GM18511 (cell line): ENCODE measurements around the gene BTBD9.

Experiments
- ATAC-seq: cut with Tn5 transposase; IDR thresholded peaks from one replicate; pipeline ENCODE4 v1.9.1; 2021; ENCODE audit warnings: mild to moderate bottlenecking, moderate library complexity; ENCODE audit not compliant: unreplicated experiment

BTBD9 gene

DNA sequence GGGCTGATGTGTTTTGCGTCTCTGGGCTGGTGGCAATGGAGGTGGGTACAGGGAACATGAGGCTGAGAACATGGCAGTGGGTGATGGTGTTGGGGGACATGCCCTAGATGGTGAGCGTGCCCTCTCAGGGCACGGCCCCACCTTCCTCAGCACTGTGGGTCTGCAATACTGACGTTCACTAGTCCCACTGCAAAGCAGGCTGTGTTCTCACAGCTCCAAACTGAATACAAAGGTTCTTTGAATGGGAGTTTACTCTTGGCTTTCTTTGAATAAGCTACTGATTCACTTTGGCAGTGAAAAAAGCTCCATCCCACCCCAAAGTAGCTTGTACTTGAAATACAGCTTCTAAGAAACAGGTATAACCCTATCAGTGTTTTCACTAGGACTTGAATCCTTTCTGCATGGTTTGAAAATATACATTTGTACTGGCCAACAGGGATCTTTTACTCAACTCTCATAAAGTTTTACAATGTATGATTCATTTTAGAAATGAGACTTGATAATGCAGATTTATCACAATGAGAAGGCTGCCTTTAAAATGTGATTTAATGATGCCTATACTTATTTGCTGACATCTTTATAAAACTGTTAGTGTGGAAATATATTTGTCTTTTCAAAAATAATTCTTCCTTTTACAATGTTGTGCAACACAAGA lies 419.5 kb downstream of the BTBD9 start:
- no peak for ATAC-seq

DNA sequence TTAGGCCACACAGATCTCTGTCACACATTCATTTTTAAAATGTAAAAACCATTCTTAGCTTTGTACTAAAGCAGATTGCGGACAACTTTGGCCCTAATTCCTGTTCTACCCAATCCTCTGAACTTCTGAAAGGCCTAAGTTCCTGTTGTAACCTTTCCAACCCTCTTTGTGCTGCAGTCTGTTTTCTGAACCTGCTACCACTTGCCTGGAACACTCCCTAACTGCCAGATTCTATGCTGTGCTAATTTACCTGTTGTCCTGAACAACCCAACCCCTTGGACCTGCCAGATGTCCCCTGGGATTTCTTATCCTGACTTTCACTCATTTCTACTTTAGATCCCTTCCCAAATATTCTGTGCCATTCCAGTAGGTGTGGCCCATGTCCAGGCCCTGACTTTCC lies 421.5 kb downstream of the BTBD9 start:
- ATAC-seq: no peak

DNA sequence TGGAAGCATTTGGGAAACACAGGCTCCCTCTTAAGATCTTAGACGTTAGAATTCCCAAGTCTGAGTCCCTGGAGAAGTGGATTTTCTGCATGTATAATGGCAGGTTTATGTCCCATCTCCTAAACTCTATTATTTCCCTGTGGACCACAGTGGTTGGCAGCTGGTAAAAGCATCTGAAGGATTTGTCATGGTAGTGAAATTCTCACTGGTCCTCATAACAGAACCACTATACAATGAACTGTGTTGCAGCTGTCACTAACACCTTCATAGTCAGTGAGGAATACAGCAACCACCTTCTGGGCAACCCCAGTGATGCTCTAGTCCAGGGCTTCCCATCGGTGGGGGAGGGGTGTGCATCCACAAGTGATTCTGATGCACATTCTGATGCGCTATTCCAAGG lies 423.3 kb downstream of the BTBD9 start:
- no peak for ATAC-seq

- ATAC-seq: no peak
Measured at GRCh38 chr6:38215651-38216311, 423.9 kb downstream of the BTBD9 start.

DNA sequence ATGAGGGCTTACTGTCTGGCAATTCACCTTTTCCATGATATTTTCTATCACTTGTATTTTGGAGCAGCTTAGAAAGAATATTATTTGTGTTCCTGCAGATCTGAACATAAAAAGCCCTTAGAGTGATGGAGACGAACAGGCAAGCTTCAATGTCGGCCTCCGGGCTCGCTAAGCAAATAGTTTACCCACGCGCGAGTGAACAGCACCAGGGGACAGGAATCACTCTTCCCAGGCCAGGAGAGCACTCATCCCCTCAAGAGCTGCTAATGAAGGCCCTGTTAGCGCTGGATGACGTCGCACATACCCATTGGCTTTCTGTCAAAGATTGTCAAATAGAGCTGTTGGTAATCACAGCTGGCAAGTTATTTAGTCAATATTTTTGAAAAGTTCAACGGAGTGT lies 424.5 kb downstream of the BTBD9 start:
- no peak for ATAC-seq

DNA sequence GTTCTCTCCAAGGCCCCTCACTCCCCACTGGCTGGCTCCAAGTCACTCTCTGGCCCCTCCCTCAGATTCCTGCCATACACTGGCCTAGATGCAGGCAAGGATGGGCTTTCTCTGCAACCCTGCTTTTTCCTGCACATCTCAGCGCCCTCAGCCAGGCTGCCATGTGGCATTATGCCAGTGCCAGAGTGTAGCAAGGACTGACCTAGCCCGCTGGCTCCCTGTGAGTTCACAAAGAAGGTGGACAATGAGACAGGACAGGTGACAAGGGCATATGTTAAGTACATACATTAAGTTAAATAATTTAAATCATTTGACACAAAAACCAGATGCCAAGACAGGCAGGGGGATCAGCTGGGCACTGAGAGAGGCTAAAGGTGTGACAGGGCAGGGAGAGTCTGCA lies 425.6 kb downstream of the BTBD9 start:
- ATAC-seq: no peak

GRCh38 chr6:38213251-38213658 lies 426.5 kb downstream of the BTBD9 start:
- ATAC-seq: no peak

- ATAC-seq: no peak
Measured at GRCh38 chr6:38212579-38212978, 427.1 kb downstream of the BTBD9 start.

- ATAC-seq: no peak
Measured at GRCh38 chr6:38212116-38212515, 427.6 kb downstream of the BTBD9 start.

DNA sequence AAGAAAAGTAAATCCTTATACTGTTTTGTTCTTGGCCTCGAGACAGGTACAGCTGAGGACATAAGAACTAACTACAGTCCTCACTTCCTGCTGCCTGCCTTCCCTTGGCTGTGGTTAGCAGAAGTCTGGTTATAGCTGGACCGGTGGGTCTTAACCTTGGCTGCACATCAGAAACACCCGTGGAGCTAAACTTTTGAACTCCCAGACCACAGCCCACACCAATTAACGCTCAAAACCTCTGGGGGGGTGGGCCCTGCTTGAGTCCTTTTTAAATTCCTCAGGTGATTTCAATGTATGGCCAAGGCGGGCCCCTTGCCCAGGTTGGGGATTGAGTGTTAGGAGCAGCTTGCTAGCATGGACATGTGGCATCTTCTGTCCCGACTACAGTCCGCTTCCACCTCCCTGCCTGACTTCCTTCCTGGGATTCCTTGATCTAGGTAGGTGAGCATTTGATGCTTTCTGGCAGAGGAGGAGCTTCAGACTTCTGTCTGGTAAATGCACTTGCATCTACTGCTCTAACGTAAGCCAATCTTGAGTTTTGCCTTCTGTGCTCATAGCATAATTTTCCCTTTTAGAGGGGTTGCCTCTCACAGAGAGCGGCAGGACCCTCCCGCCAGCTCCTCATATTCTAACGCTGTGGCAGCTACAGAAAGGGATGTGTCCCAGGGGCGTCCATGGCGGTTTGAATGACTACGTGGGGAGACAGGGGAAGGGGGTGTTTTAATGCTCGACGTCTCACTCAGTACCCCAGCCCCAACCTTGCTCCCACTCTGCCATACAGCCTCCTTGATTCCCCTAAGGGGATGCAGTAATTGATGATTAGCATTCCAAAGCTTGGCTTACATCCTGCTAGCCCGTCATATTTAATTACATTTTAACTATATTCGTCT lies 430.1 kb downstream of the BTBD9 start:
- no peak for ATAC-seq

- ATAC-seq: no peak
Measured at GRCh38 chr6:38208028-38208427, 431.7 kb downstream of the BTBD9 start.

GRCh38 chr6:38207375-38207774 lies 432.4 kb downstream of the BTBD9 start:
- no peak for ATAC-seq

DNA sequence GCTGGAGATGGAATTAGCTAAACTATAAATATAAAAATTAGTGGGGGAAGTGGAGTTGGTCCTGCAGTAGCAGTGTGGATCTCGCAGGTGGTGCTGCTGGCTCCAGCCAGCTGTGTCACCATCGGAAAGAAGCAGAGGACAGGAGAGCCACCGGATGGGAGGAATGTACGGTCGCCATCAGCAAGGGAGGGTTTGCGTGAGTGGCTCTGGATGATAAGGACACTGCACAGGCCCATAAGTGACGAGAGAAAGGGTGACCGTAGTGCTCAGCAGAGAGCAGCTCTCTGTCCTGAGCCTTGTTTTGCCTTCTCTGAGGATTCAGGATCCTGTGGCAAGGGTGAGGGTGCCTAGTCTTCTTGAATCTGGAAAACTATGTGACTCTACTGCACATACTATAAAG lies 441.5 kb downstream of the BTBD9 start:
- no peak for ATAC-seq

GRCh38 chr6:38195113-38195635 lies 444.6 kb downstream of the BTBD9 start:
- no peak for ATAC-seq

GRCh38 chr6:38194589-38194988 lies 445.1 kb downstream of the BTBD9 start:
- no peak for ATAC-seq

GRCh38 chr6:38194282-38194572 lies 445.5 kb downstream of the BTBD9 start:
- ATAC-seq: no peak

- no peak for ATAC-seq
Measured at GRCh38 chr6:38193481-38194281, 446.0 kb downstream of the BTBD9 start.

- no peak for ATAC-seq
Measured at GRCh38 chr6:38193051-38193450, 446.7 kb downstream of the BTBD9 start.

- no peak for ATAC-seq
Measured at GRCh38 chr6:38192487-38192886, 447.2 kb downstream of the BTBD9 start.

- ATAC-seq: no peak
Measured at GRCh38 chr6:38192011-38192410, 447.7 kb downstream of the BTBD9 start.

GRCh38 chr6:38191418-38191817 lies 448.3 kb downstream of the BTBD9 start:
- ATAC-seq: no peak
